Liver (tissue), 9 donors: ENCODE results near the gene POLH. TPM values are rescaled to one million over a fixed set of nuclear protein-coding genes. Genes with fewer than 3 reads are reported as not detected.

Experiments used
- DNase-seq: peaks from one replicate; pipeline ENCODE4 v3.0.0-alpha.2; 2017; ENCODE audit warnings: low spot score
- H3K27ac ChIP-seq, 2 donors: one replicate each; pipeline ENCODE4 v1.7.0; 2013; ENCODE audit warnings: inconsistent platforms in 2 of 2, low read length in 2 of 2, control low read depth in 1 of 2, low read depth in 1 of 2, mild to moderate bottlenecking in 1 of 2
- H3K27me3 ChIP-seq, 4 donors: one replicate each; pipeline versions ENCODE4 v1.6.1 to v1.7.0; 2013; ENCODE audit warnings: low read length in 3 of 4, inconsistent platforms in 1 of 4, mild to moderate bottlenecking in 1 of 4, moderate library complexity in 1 of 4; ENCODE audit not compliant: control insufficient read depth in 4 of 4, insufficient read depth in 4 of 4
- H3K36me3 ChIP-seq, 4 donors: one replicate each; pipeline versions ENCODE4 v1.6.1 to v1.7.0; 2013; ENCODE audit warnings: low read length in 3 of 4, mild to moderate bottlenecking in 3 of 4, low read depth in 1 of 4, moderate library complexity in 1 of 4; ENCODE audit not compliant: control insufficient read depth in 4 of 4, insufficient read depth in 3 of 4
- H3K4me1 ChIP-seq, 4 donors: one replicate each; pipeline versions ENCODE4 v1.6.1 to v1.7.0; 2013; ENCODE audit warnings: low read length in 3 of 4, mild to moderate bottlenecking in 3 of 4, moderate library complexity in 1 of 4; ENCODE audit not compliant: control insufficient read depth in 4 of 4, insufficient read depth in 4 of 4
- H3K4me3 ChIP-seq, 3 donors: one replicate each; pipeline versions ENCODE4 v1.6.1 to v1.7.0; 2013; ENCODE audit warnings: low read length in 3 of 3, control low read depth in 1 of 3, low read depth in 1 of 3, mild to moderate bottlenecking in 1 of 3
- H3K9ac ChIP-seq, 2 donors: one replicate each; pipeline ENCODE4 v1.7.0; 2013; ENCODE audit warnings: low read length in 2 of 2, mild to moderate bottlenecking in 2 of 2, moderate library complexity in 2 of 2, control low read depth in 1 of 2, low read depth in 1 of 2
- H3K9me3 ChIP-seq, 4 donors: one replicate each; pipeline versions ENCODE4 v1.6.1 to v1.7.0; 2013; ENCODE audit warnings: low read length in 3 of 4; ENCODE audit not compliant: control insufficient read depth in 4 of 4
- EGR1 ChIP-seq, 2 donors: IDR thresholded peaks; 2 replicates each; pipeline ENCODE4 v1.6.1; 2016 to 2018; ENCODE audit warnings: antibody characterized with exemption in 2 of 2, low read depth in 2 of 2
- FOXA1 ChIP-seq: IDR thresholded peaks from 2 replicates; pipeline ENCODE4 v1.6.1; 2016; ENCODE audit warnings: antibody characterized with exemption
- FOXA2 ChIP-seq: IDR thresholded peaks from 2 replicates; pipeline ENCODE4 v1.6.1; 2016; ENCODE audit warnings: antibody characterized with exemption
- GABPA ChIP-seq, 2 donors: IDR thresholded peaks in 1 of 2; conservative IDR thresholded peaks in 1 of 2; 2 replicates each; pipeline ENCODE4 v1.6.1; 2016; ENCODE audit warnings: antibody characterized with exemption in 2 of 2, mild to moderate bottlenecking in 1 of 2, moderate library complexity in 1 of 2
- HNF4A ChIP-seq, 2 donors: conservative IDR thresholded peaks; 2 replicates each; pipeline ENCODE4 v1.6.1; 2016; ENCODE audit warnings: antibody characterized with exemption in 2 of 2, mild to moderate bottlenecking in 2 of 2
- JUND ChIP-seq, 2 donors: IDR thresholded peaks; 2 replicates each; pipeline ENCODE4 v1.6.1; 2016; ENCODE audit warnings: antibody characterized with exemption in 2 of 2
- NR2F2 ChIP-seq: IDR thresholded peaks from 2 replicates; pipeline ENCODE4 v1.6.1; 2016; ENCODE audit warnings: antibody characterized with exemption
- RXRA ChIP-seq, 2 donors: IDR thresholded peaks; 2 replicates each; pipeline ENCODE4 v1.6.1; 2017 to 2018; ENCODE audit warnings: antibody characterized with exemption in 2 of 2, mild to moderate bottlenecking in 1 of 2
- SP1 ChIP-seq: IDR thresholded peaks from 2 replicates; pipeline ENCODE4 v1.6.1; 2018; ENCODE audit warnings: antibody characterized with exemption, mild to moderate bottlenecking
- WGBS: extraction: QIAGEN DNeasy Blood & Tissue Kit; methylation state at CpG from one replicate; pipeline ENCODE4 v1.1.7; 2013; 5-methylcytosine and 5-hydroxymethylcytosine counted together
- polyA plus RNA-seq, 2 donors: library from polyadenylated mRNA; stranded (reverse) in 1 of 2; unstranded in 1 of 2; fragments of 200-250 nt in 1 of 2; fragments of >200 nt in 1 of 2; fragmentation: Nextera tagmentation in 1 of 2; extraction: Ambion mirVana in 1 of 2; gene quantifications; one replicate each; pipeline versions ENCODE4 v1.2.1 to v1.2.3, GENCODE V29; 2013 to 2015
- total RNA-seq, 2 donors: library from RNA; depleted of rRNA; stranded (reverse); fragments of >200 nt; gene quantifications; one replicate each; pipeline ENCODE4 v1.2.3, GENCODE V29; 2014
- TF ChIP-seq, protein P1 (sequence below): IDR thresholded peaks from 2 replicates; pipeline ENCODE4 v1.6.1; 2016; ENCODE audit warnings: antibody characterized with exemption, mild to moderate bottlenecking
- TF ChIP-seq, protein P2 (sequence below): fragments of 150-350 bp; IDR thresholded peaks from 2 replicates; pipeline ENCODE4 v1.5.1; 2017; ENCODE audit warnings: improper control_type of control experiment, low read depth, low read length; ENCODE audit not compliant: missing input control
- TF ChIP-seq, protein P3 (sequence below): IDR thresholded peaks from 2 replicates; pipeline ENCODE4 v1.6.1; 2016; ENCODE audit warnings: antibody characterized with exemption
- TF ChIP-seq, protein P4 (sequence below): IDR thresholded peaks from 2 replicates; pipeline ENCODE4 v1.6.1; 2016; ENCODE audit warnings: antibody characterized with exemption
- donor health status: healthy.
- donor health status: healthy.
- donor health status: healthy.
- donor health status: healthy.
- donor health status: healthy.

The POLH gene
- total and polyA plus RNA-seq, 4 donors = 1.9 to 7.5 (median 4.7) TPM

DNA sequence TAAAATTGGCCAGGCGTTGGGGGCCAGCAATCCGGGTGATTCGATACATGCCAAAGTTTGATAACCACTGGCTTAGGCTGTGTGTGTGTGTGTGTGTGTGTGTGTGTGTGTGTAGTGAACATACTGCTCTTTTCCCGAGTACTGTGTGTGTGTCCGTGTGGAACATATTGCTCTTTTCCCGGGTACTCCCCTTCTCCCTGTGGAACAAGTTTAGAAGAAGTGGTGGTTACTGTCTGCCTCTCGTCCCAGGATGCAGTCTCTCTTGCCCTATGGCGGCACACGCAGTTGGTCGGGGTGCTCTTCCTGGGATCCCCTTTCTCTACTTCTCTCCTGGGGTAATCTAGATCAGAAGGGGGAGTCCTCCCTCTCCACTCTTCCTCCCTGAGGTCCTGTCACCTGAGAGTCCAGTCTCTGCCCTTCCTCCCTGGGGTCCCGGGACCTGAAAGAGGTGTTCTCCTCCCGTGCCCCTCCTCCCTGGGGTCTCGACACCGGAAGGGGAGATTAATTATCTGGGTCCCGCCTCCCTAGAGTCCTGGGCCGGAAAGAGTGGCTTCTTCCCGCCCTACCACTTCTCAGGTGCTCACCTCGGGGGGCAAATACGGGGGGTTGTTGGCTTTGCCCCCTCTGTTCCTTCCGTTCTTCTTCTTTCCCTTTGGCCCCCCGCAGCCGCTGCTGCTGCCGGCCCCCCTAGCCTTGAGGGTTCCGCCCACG is 52.6 kb downstream of the POLH start:
- Histone ChIP-seq H3K27ac (peak overlapping the region; percentile 62 to 81), H3K4me1 (peaks cover 0 to 23% (median 14%) of the 10 kb centered on the region in 4 donors), H3K36me3 (peaks cover 3 to 19% (median 13%) of the 10 kb centered on the region in 4 donors), H3K9ac (peak overlapping the region; percentile 69 to 85), H3K27me3 (no peaks in the 10 kb centered on the region), H3K9me3 (no peaks in the 10 kb centered on the region), H3K4me3 (peak overlapping the region; percentile 71 to 91 (median 80))
- WGBS = under 1% methylated on average over 25 of the region's 25 CpGs
- TF ChIP-seq NR2F2 = peak; percentile 51
- TF ChIP-seq RXRA (IDR thresholded peaks at IDR 0.05) = peak in 1 of 2 donors; percentile 5
- TF ChIP-seq JUND (IDR thresholded peaks at IDR 0.05) = no peak
- peak; percentile 61 for DNase-seq

DNA sequence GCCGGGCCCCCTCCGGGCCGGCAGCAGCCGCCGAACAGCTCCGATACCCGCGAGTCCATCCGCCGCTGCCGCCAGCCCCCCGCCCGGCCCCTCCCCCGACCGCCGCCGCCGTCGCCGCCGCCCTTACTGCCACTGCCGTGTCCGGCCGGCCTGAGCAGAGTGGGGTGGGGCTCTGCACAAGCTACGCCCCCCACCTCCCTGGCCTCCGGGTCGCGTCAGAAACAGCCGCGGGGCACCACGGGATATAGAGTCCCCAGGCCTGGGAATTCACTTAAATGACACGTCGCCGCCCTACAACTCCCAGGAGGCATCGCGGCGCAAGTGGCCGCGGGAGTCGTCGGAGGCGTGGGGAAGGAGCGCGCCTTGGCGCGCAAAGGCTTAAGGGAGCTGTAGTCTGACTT is 53.1 kb downstream of the POLH start, which contains the start of gene GTPBP2:
TSS of gene GTPBP2 (minus strand) at position 161 of the 401 bp plus-strand sequence. CDS start at position 59, 102 bp downstream.
- peaks cover 3 to 14% (median 8%) of the 10 kb centered on the region in 4 donors for H3K36me3 ChIP-seq
- H3K27me3 ChIP-seq = no peaks in the 10 kb centered on the region
- peak within 1 kb of the TSS; percentile 87 for H3K9ac ChIP-seq
- peak within 1 kb of the TSS; percentile 97 to 98 for H3K27ac ChIP-seq
- H3K4me1 ChIP-seq = peaks cover 0 to 23% (median 14%) of the 10 kb centered on the region in 4 donors
- DNase-seq = peak; percentile 97
- TF ChIP-seq, protein P1, sequence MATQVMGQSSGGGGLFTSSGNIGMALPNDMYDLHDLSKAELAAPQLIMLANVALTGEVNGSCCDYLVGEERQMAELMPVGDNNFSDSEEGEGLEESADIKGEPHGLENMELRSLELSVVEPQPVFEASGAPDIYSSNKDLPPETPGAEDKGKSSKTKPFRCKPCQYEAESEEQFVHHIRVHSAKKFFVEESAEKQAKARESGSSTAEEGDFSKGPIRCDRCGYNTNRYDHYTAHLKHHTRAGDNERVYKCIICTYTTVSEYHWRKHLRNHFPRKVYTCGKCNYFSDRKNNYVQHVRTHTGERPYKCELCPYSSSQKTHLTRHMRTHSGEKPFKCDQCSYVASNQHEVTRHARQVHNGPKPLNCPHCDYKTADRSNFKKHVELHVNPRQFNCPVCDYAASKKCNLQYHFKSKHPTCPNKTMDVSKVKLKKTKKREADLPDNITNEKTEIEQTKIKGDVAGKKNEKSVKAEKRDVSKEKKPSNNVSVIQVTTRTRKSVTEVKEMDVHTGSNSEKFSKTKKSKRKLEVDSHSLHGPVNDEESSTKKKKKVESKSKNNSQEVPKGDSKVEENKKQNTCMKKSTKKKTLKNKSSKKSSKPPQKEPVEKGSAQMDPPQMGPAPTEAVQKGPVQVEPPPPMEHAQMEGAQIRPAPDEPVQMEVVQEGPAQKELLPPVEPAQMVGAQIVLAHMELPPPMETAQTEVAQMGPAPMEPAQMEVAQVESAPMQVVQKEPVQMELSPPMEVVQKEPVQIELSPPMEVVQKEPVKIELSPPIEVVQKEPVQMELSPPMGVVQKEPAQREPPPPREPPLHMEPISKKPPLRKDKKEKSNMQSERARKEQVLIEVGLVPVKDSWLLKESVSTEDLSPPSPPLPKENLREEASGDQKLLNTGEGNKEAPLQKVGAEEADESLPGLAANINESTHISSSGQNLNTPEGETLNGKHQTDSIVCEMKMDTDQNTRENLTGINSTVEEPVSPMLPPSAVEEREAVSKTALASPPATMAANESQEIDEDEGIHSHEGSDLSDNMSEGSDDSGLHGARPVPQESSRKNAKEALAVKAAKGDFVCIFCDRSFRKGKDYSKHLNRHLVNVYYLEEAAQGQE = peak; percentile 8
- TF ChIP-seq, protein P2, sequence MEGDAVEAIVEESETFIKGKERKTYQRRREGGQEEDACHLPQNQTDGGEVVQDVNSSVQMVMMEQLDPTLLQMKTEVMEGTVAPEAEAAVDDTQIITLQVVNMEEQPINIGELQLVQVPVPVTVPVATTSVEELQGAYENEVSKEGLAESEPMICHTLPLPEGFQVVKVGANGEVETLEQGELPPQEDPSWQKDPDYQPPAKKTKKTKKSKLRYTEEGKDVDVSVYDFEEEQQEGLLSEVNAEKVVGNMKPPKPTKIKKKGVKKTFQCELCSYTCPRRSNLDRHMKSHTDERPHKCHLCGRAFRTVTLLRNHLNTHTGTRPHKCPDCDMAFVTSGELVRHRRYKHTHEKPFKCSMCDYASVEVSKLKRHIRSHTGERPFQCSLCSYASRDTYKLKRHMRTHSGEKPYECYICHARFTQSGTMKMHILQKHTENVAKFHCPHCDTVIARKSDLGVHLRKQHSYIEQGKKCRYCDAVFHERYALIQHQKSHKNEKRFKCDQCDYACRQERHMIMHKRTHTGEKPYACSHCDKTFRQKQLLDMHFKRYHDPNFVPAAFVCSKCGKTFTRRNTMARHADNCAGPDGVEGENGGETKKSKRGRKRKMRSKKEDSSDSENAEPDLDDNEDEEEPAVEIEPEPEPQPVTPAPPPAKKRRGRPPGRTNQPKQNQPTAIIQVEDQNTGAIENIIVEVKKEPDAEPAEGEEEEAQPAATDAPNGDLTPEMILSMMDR = no peak
- TF ChIP-seq GABPA (IDR thresholded peaks at IDR 0.05 in 1 of 2, conservative IDR thresholded peaks at IDR 0.05 in 1 of 2) = peak in 1 of 2 donors; percentile 57
- no peak for TF ChIP-seq HNF4A (conservative IDR thresholded peaks at IDR 0.05)
- no peak for TF ChIP-seq FOXA1
- TF ChIP-seq, protein P3, sequence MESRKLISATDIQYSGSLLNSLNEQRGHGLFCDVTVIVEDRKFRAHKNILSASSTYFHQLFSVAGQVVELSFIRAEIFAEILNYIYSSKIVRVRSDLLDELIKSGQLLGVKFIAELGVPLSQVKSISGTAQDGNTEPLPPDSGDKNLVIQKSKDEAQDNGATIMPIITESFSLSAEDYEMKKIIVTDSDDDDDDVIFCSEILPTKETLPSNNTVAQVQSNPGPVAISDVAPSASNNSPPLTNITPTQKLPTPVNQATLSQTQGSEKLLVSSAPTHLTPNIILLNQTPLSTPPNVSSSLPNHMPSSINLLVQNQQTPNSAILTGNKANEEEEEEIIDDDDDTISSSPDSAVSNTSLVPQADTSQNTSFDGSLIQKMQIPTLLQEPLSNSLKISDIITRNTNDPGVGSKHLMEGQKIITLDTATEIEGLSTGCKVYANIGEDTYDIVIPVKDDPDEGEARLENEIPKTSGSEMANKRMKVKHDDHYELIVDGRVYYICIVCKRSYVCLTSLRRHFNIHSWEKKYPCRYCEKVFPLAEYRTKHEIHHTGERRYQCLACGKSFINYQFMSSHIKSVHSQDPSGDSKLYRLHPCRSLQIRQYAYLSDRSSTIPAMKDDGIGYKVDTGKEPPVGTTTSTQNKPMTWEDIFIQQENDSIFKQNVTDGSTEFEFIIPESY = peak; percentile 85
- no peak for TF ChIP-seq FOXA2
- no peak for TF ChIP-seq JUND (IDR thresholded peaks at IDR 0.05)
- TF ChIP-seq SP1 = peak; percentile 49
- no peak for TF ChIP-seq EGR1 (IDR thresholded peaks at IDR 0.05; ENCODE audit: low read depth in 2 of 2)
- peak in 1 of 2 donors; percentile 32 for TF ChIP-seq RXRA (IDR thresholded peaks at IDR 0.05)
- TF ChIP-seq, protein P4, sequence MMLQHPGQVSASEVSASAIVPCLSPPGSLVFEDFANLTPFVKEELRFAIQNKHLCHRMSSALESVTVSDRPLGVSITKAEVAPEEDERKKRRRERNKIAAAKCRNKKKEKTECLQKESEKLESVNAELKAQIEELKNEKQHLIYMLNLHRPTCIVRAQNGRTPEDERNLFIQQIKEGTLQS = no peak
- under 1% methylated on average over 46 of the region's 46 CpGs for WGBS
- no peaks in the 10 kb centered on the region for H3K9me3 ChIP-seq
- peak within 1 kb of the TSS; percentile 80 to 91 (median 89) for H3K4me3 ChIP-seq
